ENCODE data around the gene UCP2.

UCP2 gene

DNA sequence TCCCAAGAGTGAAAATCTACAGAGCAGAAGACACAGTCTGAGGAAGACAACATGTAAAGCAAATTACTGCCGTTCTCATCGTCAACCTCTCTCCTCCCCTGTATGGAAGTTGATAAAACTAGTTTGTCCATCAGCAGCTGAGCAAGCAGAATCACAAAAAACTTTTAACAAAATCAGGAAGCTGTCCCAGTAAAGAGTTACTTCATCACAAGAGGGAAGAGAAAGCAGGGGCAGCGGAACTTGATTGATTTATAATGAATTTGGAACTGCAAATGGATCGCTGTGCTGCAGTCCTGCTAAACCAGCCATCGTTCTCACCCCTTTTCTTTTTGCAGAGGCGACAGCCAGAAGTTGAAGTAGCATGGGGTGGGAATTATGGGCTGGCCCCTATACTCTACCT is 39.9 kb upstream of the UCP2 start:
- H3K4me3 ChIP-seq (ENCODE audit: low read depth, low read length): no peak overlapping the region
- no peak for TF ChIP-seq CTCF (IDR thresholded peaks at IDR 0.05; ENCODE audit: low read depth, low read length, missing control alignments)
- DNase-seq (ENCODE audit: low read depth): no peak
- in situ Hi-C loops (cut with HindIII; ENCODE audit: low sequenced_read_pairs): no loop called here

DNA sequence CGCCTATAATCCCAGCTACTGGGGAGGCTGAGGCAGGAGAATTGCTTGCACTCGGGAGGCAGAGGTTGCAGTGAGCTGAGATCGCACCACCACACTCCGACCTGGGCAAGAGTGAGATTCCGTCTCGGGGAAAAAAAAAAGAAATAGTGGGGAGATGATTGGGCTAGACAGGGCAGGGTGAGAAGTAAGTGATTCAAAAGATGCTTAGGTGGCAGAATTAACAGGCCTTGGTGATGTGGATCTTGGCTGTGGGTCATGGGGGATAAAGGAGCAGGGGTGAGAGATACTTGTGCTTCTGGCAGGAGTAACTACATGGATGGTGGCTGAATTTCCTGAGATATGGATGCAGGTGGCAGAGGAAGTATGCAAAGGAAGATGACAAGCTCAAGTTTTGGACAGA is 39.4 kb upstream of the UCP2 start:
- DNase-seq (ENCODE audit: low read depth): no peak
- in situ Hi-C loops (cut with HindIII; ENCODE audit: low sequenced_read_pairs): no loop called here
- no peak overlapping the region for H3K4me3 ChIP-seq (ENCODE audit: low read depth, low read length)
- TF ChIP-seq CTCF (IDR thresholded peaks at IDR 0.05; ENCODE audit: low read depth, low read length, missing control alignments): no peak

GRCh38 chr11:74020539-74020938 is 37.9 kb upstream of the UCP2 start:
- in situ Hi-C loops (cut with HindIII; ENCODE audit: low sequenced_read_pairs): no loop called here
- no peak for DNase-seq (ENCODE audit: low read depth)
- TF ChIP-seq CTCF (IDR thresholded peaks at IDR 0.05; ENCODE audit: low read depth, low read length, missing control alignments): no peak
- H3K4me3 ChIP-seq (ENCODE audit: low read depth, low read length): no peak overlapping the region

DNA sequence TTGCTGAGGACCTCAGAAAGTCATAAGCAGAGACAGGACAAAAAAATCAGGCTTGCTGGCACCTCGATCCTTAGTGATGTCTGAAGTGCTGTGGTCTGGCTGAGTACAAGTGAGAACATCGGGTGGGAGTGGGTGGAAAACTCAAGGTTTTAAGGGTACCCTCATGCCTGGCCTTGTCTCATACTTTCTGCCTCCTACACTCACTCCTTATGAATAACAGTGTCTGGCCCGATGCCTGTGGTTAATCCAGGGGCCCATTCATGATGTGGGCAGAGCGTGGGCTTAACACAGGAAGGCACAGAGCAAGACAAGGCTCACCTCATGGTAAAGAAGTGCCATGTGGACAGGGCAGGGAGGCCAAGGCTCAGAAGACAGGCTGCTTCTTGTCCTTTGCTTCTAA is 37.2 kb upstream of the UCP2 start:
- in situ Hi-C loops (cut with HindIII; ENCODE audit: low sequenced_read_pairs): no loop called here
- DNase-seq (ENCODE audit: low read depth): no peak

DNA sequence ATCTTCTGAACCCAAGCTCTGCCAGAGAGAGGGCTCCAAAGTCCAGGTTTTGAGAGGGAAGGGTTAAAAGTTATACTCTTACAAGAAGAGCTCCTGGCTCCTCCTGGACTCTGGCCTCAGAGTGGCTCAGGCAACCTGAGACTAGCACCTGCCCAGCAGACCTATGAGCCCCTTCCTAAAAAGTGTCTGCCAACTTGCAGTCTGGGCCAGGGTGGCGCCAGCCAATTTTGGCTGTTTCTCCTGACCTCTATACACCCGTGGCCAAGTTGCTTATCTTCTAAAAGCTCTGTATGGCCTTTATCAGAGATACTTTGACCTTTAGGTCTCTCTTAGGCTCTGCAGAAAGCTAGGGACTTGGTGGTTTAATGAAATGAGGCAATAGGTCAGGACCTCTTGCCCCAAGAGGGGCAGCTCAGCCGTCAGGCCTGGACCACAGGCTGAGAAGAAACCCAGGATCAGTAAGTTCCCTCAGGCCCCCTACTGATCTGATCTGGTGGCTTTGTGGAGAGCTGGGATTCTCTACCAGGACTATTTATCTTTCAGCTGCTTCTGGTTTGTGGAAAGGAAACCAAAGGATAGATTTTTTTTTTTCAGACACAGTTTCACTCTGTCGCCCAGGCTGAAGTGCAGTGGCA is 36.6 kb upstream of the UCP2 start:
- DNase-seq (ENCODE audit: low read depth): no peak
- in situ Hi-C loops (cut with HindIII; ENCODE audit: low sequenced_read_pairs): no loop called here
- no peak overlapping the region for H3K4me3 ChIP-seq (ENCODE audit: low read depth, low read length)
- no peak for TF ChIP-seq CTCF (IDR thresholded peaks at IDR 0.05; ENCODE audit: low read depth, low read length, missing control alignments)

More for the DNA sequence above, 37.2 kb upstream of the UCP2 start:
- no peak overlapping the region for H3K4me3 ChIP-seq (ENCODE audit: low read depth, low read length)
- no peak for TF ChIP-seq CTCF (IDR thresholded peaks at IDR 0.05; ENCODE audit: low read depth, low read length, missing control alignments)

DNA sequence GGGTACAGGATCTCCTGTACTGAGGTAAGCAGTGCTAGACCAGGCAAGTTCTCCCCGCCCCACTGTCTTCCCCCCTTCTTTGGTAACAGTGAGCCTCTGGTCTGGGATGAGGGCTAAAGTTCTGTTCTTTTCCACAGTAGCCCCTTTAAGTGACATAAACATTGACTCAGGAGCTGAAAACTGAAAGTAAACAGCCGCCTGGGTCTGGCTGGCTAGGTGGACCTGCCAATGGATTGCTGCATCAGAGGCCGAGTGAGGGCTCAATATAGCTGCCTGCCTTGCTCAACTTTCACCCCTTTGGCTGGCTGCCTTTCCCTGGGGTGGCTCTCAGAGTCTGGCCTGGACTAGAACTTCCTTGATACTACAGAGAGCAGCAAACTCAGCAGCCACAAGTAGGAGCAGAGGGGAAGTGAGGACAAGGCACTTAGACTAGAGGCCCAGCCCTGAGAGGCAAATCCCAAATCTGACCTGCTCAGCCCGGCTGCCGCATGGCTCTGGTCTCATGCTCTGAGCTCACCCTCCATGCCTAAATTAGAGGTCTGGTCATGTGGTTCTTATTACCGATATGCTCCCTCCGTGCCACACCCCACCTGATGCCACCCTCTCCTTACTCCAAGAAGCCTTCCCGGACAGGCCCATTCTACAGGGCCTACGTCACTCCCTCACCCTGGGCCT is 35.8 kb upstream of the UCP2 start:
- peak; percentile 59 for DNase-seq (ENCODE audit: low read depth)

More for the DNA sequence above, 35.8 kb upstream of the UCP2 start:
- no peak overlapping the region for H3K4me3 ChIP-seq (ENCODE audit: low read depth, low read length)
- TF ChIP-seq CTCF (IDR thresholded peaks at IDR 0.05; ENCODE audit: low read depth, low read length, missing control alignments): no peak
- in situ Hi-C loops (cut with HindIII; ENCODE audit: low sequenced_read_pairs): no loop called here
